Measurements from ENCODE around the gene ERG28.

ERG28 gene

GRCh38 chr14:75667099-75667765 lies 6.6 kb upstream of the ERG28 start:
- Histone ChIP-seq H3K27ac (ENCODE audit: low read depth, low read length) (no peak overlapping the region), H3K9me2 (replicated peaks; ENCODE audit: insufficient read depth, low read length) (no peaks in the 10 kb centered on the region), H2AFZ (ENCODE audit: low read depth, low read length, severe bottlenecking) (no peak overlapping the region), H3K4me3 (ENCODE audit: insufficient read depth, low read length, poor library complexity, severe bottlenecking) (no peak overlapping the region), H3K4me2 (ENCODE audit: low read depth, low read length, poor library complexity, severe bottlenecking) (no peak overlapping the region), H3K9me3 (ENCODE audit: insufficient read depth, low read length) (no peaks in the 10 kb centered on the region), H3F3A (ENCODE audit: insufficient read depth) (no peaks in the 10 kb centered on the region), H3K9ac (ENCODE audit: low read length) (no peak overlapping the region), H3K27me3 (ENCODE audit: low read length) (no peaks in the 10 kb centered on the region), H3K79me2 (ENCODE audit: insufficient read depth, low read length) (no peaks in the 10 kb centered on the region), H4K20me1 (ENCODE audit: low read depth, low read length) (no peaks in the 10 kb centered on the region), H3K36me3 (ENCODE audit: low read length) (peaks cover 21% of the 10 kb centered on the region)
- TF ChIP-seq EZH2phosphoT487 (conservative IDR thresholded peaks at IDR 0.05; ENCODE audit: low read length): no peak

GRCh38 chr14:75662966-75663365 lies 2.3 kb upstream of the ERG28 start:
- H2AFZ ChIP-seq (ENCODE audit: low read depth, low read length, severe bottlenecking): no peak overlapping the region
- no peaks in the 10 kb centered on the region for H3K9me2 ChIP-seq (replicated peaks; ENCODE audit: insufficient read depth, low read length)
- peaks cover 34% of the 10 kb centered on the region for H3K79me2 ChIP-seq (ENCODE audit: insufficient read depth, low read length)
- H3K4me3 ChIP-seq (ENCODE audit: insufficient read depth, low read length, poor library complexity, severe bottlenecking): no peak overlapping the region
- no peak for TF ChIP-seq CTCF (IDR thresholded peaks at IDR 0.05; ENCODE audit: insufficient read depth, low read length, poor library complexity, severe bottlenecking)
- no peak for TF ChIP-seq EZH2phosphoT487 (conservative IDR thresholded peaks at IDR 0.05; ENCODE audit: low read length)
- H3K27ac ChIP-seq (ENCODE audit: low read depth, low read length): no peak overlapping the region
- H3K4me2 ChIP-seq (ENCODE audit: low read depth, low read length, poor library complexity, severe bottlenecking): no peak overlapping the region
- no peaks in the 10 kb centered on the region for H4K20me1 ChIP-seq (ENCODE audit: low read depth, low read length)
- H3K9me3 ChIP-seq (ENCODE audit: insufficient read depth, low read length): no peaks in the 10 kb centered on the region
- peaks cover 4% of the 10 kb centered on the region; the same call in 1 of the 2 replicates for H3K36me3 ChIP-seq (ENCODE audit: low read length)
- no peak overlapping the region for H3K9ac ChIP-seq (ENCODE audit: low read length)
- H3K27me3 ChIP-seq (ENCODE audit: low read length): no peaks in the 10 kb centered on the region
- no peaks in the 10 kb centered on the region for H3F3A ChIP-seq (ENCODE audit: insufficient read depth)

GRCh38 chr14:75661499-75661814 lies 781 bp upstream of the ERG28 start:
- Histone ChIP-seq H3K4me2 (ENCODE audit: low read depth, low read length, poor library complexity, severe bottlenecking) (peak overlapping the region; percentile 98), H3K9me2 (replicated peaks; ENCODE audit: insufficient read depth, low read length) (no peaks in the 10 kb centered on the region), H3K27ac (ENCODE audit: low read depth, low read length) (peak overlapping the region; percentile 61), H3K4me3 (ENCODE audit: insufficient read depth, low read length, poor library complexity, severe bottlenecking) (peak overlapping the region; percentile 85), H3F3A (ENCODE audit: insufficient read depth) (peaks cover 3% of the 10 kb centered on the region; the same call in 1 of the 2 replicates), H2AFZ (ENCODE audit: low read depth, low read length, severe bottlenecking) (peak overlapping the region; percentile 97), H3K9ac (ENCODE audit: low read length) (peak overlapping the region; percentile 91), H3K27me3 (ENCODE audit: low read length) (no peaks in the 10 kb centered on the region), H3K36me3 (ENCODE audit: low read length) (peaks cover 4% of the 10 kb centered on the region; the same call in 1 of the 2 replicates), H3K79me2 (ENCODE audit: insufficient read depth, low read length) (peaks cover 36% of the 10 kb centered on the region), H4K20me1 (ENCODE audit: low read depth, low read length) (no peaks in the 10 kb centered on the region), H3K9me3 (ENCODE audit: insufficient read depth, low read length) (no peaks in the 10 kb centered on the region)
- TF ChIP-seq CTCF (IDR thresholded peaks at IDR 0.05; ENCODE audit: insufficient read depth, low read length, poor library complexity, severe bottlenecking) (no peak), EZH2phosphoT487 (conservative IDR thresholded peaks at IDR 0.05; ENCODE audit: low read length) (no peak)

GRCh38 chr14:75660238-75660629 lies 442 bp downstream of the ERG28 start:
- H3K79me2 ChIP-seq (ENCODE audit: insufficient read depth, low read length): peaks cover 36% of the 10 kb centered on the region
- no peak for TF ChIP-seq CTCF (IDR thresholded peaks at IDR 0.05; ENCODE audit: insufficient read depth, low read length, poor library complexity, severe bottlenecking)
- TF ChIP-seq EZH2phosphoT487 (conservative IDR thresholded peaks at IDR 0.05; ENCODE audit: low read length): no peak
- H3K9ac ChIP-seq (ENCODE audit: low read length): peak overlapping the region; percentile 91
- peak overlapping the region; percentile 73 for H2AFZ ChIP-seq (ENCODE audit: low read depth, low read length, severe bottlenecking)
- H3K27me3 ChIP-seq (ENCODE audit: low read length): no peaks in the 10 kb centered on the region
- H3K4me3 ChIP-seq (ENCODE audit: insufficient read depth, low read length, poor library complexity, severe bottlenecking): peak overlapping the region; percentile 85
- H3K27ac ChIP-seq (ENCODE audit: low read depth, low read length): peak overlapping the region; percentile 61
- H3K4me2 ChIP-seq (ENCODE audit: low read depth, low read length, poor library complexity, severe bottlenecking): peak overlapping the region; percentile 86
- H3K9me2 ChIP-seq (replicated peaks; ENCODE audit: insufficient read depth, low read length): no peaks in the 10 kb centered on the region
- no peaks in the 10 kb centered on the region for H4K20me1 ChIP-seq (ENCODE audit: low read depth, low read length)
- H3F3A ChIP-seq (ENCODE audit: insufficient read depth): peaks cover 6% of the 10 kb centered on the region
- peaks cover 6% of the 10 kb centered on the region; the same call in 1 of the 2 replicates for H3K36me3 ChIP-seq (ENCODE audit: low read length)
- H3K9me3 ChIP-seq (ENCODE audit: insufficient read depth, low read length): no peaks in the 10 kb centered on the region
